Measurements from ENCODE around the gene TBCK. TPM values are rescaled to one million over a fixed set of nuclear protein-coding genes. Genes with fewer than 3 reads are reported as not detected.

The TBCK gene
- polyA plus RNA-seq (2011; rRNA removed) (36.3 and 52.3 TPM in 2 replicates), polyA minus RNA-seq (2011; rRNA and poly(A)+ RNA removed) (36.8 and 40.4 TPM in 2 replicates)

GRCh38 chr4:106315968-106316772 is at the start of gene TBCK, which contains the start of gene AIMP1:
Gene TBCK (minus strand): TSS chr4:106316209. CDS start chr4:106308960, 7,249 bp downstream.
Gene AIMP1 (plus strand): TSS chr4:106316550. CDS start chr4:106325010, 8,460 bp downstream.
- no peaks in the 10 kb centered on the region for H3K36me3 ChIP-seq (ENCODE audit: control insufficient read depth, insufficient read depth, low read length)
- peak within 1 kb of the TSS; percentile 78 for H3K4me3 ChIP-seq (ENCODE audit: low read depth, low read length)
- POLR2A ChIA-PET = interaction anchor here (0.7 kb wide), 2 partner anchors 23 to 221 kb away, joined by 4 to 6 read pairs; no protein-coding TSS in a partner anchor
- CTCF ChIA-PET = interaction anchor here (0.8 to 1.1 kb wide), 3 partner anchors 12 to 50 kb away, joined by 3 read pairs; no protein-coding TSS in a partner anchor
- no peak for TF ChIP-seq CTCF (IDR thresholded peaks at IDR 0.05; ENCODE audit: insufficient read depth, low read depth, low read length)
- peak; percentile 39 for DNase-seq (ENCODE audit: low read depth)
- no peaks in the 10 kb centered on the region for H3K27me3 ChIP-seq (ENCODE audit: control insufficient read depth, insufficient read depth, low read length)

GRCh38 chr4:106365613-106366012 is 49.6 kb upstream of the TBCK start:
- POLR2A ChIA-PET = interaction anchor here (0.7 to 0.9 kb wide), 2 partner anchors 121 to 218 kb away, joined by 3 to 6 read pairs; no protein-coding TSS in a partner anchor
- no peak for TF ChIP-seq CTCF (IDR thresholded peaks at IDR 0.05; ENCODE audit: insufficient read depth, low read depth, low read length)
- Histone ChIP-seq H3K4me3 (ENCODE audit: low read depth, low read length) (no peak overlapping the region), H3K27me3 (ENCODE audit: control insufficient read depth, insufficient read depth, low read length) (no peaks in the 10 kb centered on the region), H3K36me3 (ENCODE audit: control insufficient read depth, insufficient read depth, low read length) (no peaks in the 10 kb centered on the region)
- DNase-seq (ENCODE audit: low read depth) = peak; percentile 69
- CTCF ChIA-PET = interaction anchor here (0.7 to 1.9 kb wide), 6 partner anchors 99 to 532 kb away, joined by 3 to 8 read pairs (median 4); no protein-coding TSS in a partner anchor

GRCh38 chr4:106364282-106364681 is 48.3 kb upstream of the TBCK start:
- Histone ChIP-seq H3K27me3 (ENCODE audit: control insufficient read depth, insufficient read depth, low read length) (no peaks in the 10 kb centered on the region), H3K4me3 (ENCODE audit: low read depth, low read length) (no peak overlapping the region), H3K36me3 (ENCODE audit: control insufficient read depth, insufficient read depth, low read length) (no peaks in the 10 kb centered on the region)
- DNase-seq (ENCODE audit: low read depth) = no peak
- ChIA-PET CTCF (interaction anchor here (1.9 kb wide), 1 partner anchor 139 kb away, joined by 8 read pairs; no protein-coding TSS in a partner anchor), POLR2A (interaction anchor here (0.6 kb wide), 1 partner anchor 106 kb away, joined by 3 read pairs; no protein-coding TSS in a partner anchor)
- TF ChIP-seq CTCF (IDR thresholded peaks at IDR 0.05; ENCODE audit: insufficient read depth, low read depth, low read length) = no peak

- no peak for DNase-seq (ENCODE audit: low read depth)
- Histone ChIP-seq H3K27me3 (ENCODE audit: control insufficient read depth, insufficient read depth, low read length) (no peaks in the 10 kb centered on the region), H3K36me3 (ENCODE audit: control insufficient read depth, insufficient read depth, low read length) (no peaks in the 10 kb centered on the region), H3K4me3 (ENCODE audit: low read depth, low read length) (no peak overlapping the region)
- ChIA-PET POLR2A (no interaction called here), CTCF (interaction anchor here (0.7 kb wide), 1 partner anchor 20 kb away, joined by 3 read pairs; no protein-coding TSS in a partner anchor)
- no peak for TF ChIP-seq CTCF (IDR thresholded peaks at IDR 0.05; ENCODE audit: insufficient read depth, low read depth, low read length)
These were observed 46.2 kb upstream of the TBCK start for GRCh38 chr4:106362086-106362825.

Measured in BJ (cell line).